Spleen (tissue), 7 donors: ENCODE measurements around the gene PRM3.

Source experiments
- CTCF ChIP-seq, 11 experiments: fragments of 200-600 bp in 7 of 11; fragments of 450-650 bp in 4 of 11; sonication (generic) in 4 of 11; IDR thresholded peaks in 8 of 11; conservative IDR thresholded peaks in 3 of 11; 1 replicate in 7 of 11; 2 replicates in 4 of 11; pipeline versions ENCODE4 v1.4.0 to v1.8.0; 2016 to 2021; ENCODE audit warnings: antibody characterized with exemption in 11 of 11, inconsistent platforms in 4 of 11, mild to moderate bottlenecking in 1 of 11
- POLR2A ChIP-seq, 3 donors: fragments of 450-650 bp; IDR thresholded peaks; one replicate each; pipeline ENCODE4 v1.5.1; 2017; ENCODE audit warnings: antibody characterized with exemption in 3 of 3, mild to moderate bottlenecking in 1 of 3
- POLR2AphosphoS5 ChIP-seq, 3 donors: sonication (generic); formaldehyde crosslinking; IDR thresholded peaks; one replicate each; pipeline ENCODE4 v1.5.1; 2017; ENCODE audit warnings: antibody characterized with exemption in 3 of 3
- donor health status: DM: no; HTN: no; CAD: no; lungs with moderate emphysema.
- donor health status: DM: no; HTN: no; CAD: no.
- donor health status: DM: no; HTN: no; CAD: no.

GRCh38 chr16:11271610-11272009 is 1.8 kb downstream of the PRM3 start:
- TF ChIP-seq POLR2A (IDR thresholded peaks at IDR 0.05) (no peak), CTCF (IDR thresholded peaks at IDR 0.05 in 8 of 11, conservative IDR thresholded peaks at IDR 0.05 in 3 of 11) (no peak), POLR2AphosphoS5 (IDR thresholded peaks at IDR 0.05) (no peak)
